K562 (cell line): ENCODE measurements around the gene LGALS12. TPM values are rescaled to one million over a fixed set of nuclear protein-coding genes. Genes with fewer than 3 reads are reported as not detected.

Experiments used
- ATAC-seq: fragments of 200-7000 bp; cut with Tn5 transposase; 3 replicates; pipeline ENCODE4 v1.9.1; 2020; ENCODE audit warnings: moderate library complexity
- BruUV-seq: library from RNA; stranded (reverse); fragments of 400-500 nt; replicated peaks from 2 replicates; lab custom pipeline; 2021; lab: Mats Ljungman, UMichigan
- CTCF ChIA-PET: fragments of 300-600 bp; formaldehyde crosslinking; extraction: SDS; loops from one replicate; lab custom pipeline; 2021; ENCODE audit warnings: low intra/inter-chr PET ratio; lab: Yijun Ruan, JAX
- POLR2A ChIA-PET: fragments of 300-600, 350-650 bp; sonication (Branson Sonifier 250); formaldehyde crosslinking; extraction: SDS; loops from one replicate; lab custom pipeline; 2021; ENCODE audit warnings: antibody characterized with exemption, inconsistent platforms; lab: Yijun Ruan, JAX
- DNase-seq, 4 experiments: peaks; one replicate each; pipeline versions ENCODE4 v3.0.0 to v3.0.0-alpha.2; 2011 to 2018; ENCODE audit warnings: low spot score in 3 of 4, mixed read lengths in 3 of 4; ENCODE audit errors: extremely low read depth in 1 of 4
- FAIRE-seq: peaks from 2 replicates; lab custom pipeline; 2011; peaks lifted over from hg19 to GRCh38; lab: Jason Lieb, UNC
- H2AFZ ChIP-seq: 2 replicates; pipeline ENCODE4 v1.6.0; 2011; ENCODE audit warnings: low read depth, low read length, control low read depth, inconsistent platforms
- H3K27ac ChIP-seq: fragments of 200-600 bp; 3 replicates; pipeline ENCODE4 v1.8.0; 2011; ENCODE audit warnings: low read depth, mild to moderate bottlenecking, control low read depth, inconsistent platforms, low read length, moderate library complexity, mixed read lengths; ENCODE audit errors: extremely low read depth
- H3K27me3 ChIP-seq, 2 experiments: fragments of 300-600 bp in 1 of 2; 2 replicates in 1 of 2; 3 replicates in 1 of 2; pipeline versions ENCODE4 v1.6.0 to v1.8.0; 2011; ENCODE audit warnings: inconsistent platforms in 2 of 2, low read length in 2 of 2, mild to moderate bottlenecking in 1 of 2, mixed read lengths in 1 of 2, moderate library complexity in 1 of 2; ENCODE audit not compliant: control insufficient read depth in 2 of 2, insufficient read depth in 2 of 2
- H3K36me3 ChIP-seq: fragments of 300-600 bp; 3 replicates; pipeline ENCODE4 v1.8.0; 2011; ENCODE audit warnings: mild to moderate bottlenecking, low read length, inconsistent platforms; ENCODE audit not compliant: control insufficient read depth, insufficient read depth
- H3K4me1 ChIP-seq, 2 experiments: fragments of 200-600 bp in 1 of 2; replicated peaks in 1 of 2; 2 replicates in 1 of 2; 3 replicates in 1 of 2; pipeline versions ENCODE4 v1.5.1 to v1.8.0; 2011; ENCODE audit warnings: inconsistent platforms in 2 of 2, low read length in 2 of 2, mild to moderate bottlenecking in 1 of 2, mixed read lengths in 1 of 2, moderate library complexity in 1 of 2; ENCODE audit not compliant: control insufficient read depth in 2 of 2, insufficient read depth in 2 of 2
- H3K4me2 ChIP-seq: 2 replicates; pipeline ENCODE4 v1.6.1; 2011; ENCODE audit warnings: low read length, control low read depth, inconsistent platforms, mixed read lengths; ENCODE audit not compliant: insufficient read depth
- H3K4me3 ChIP-seq: fragments of 200-600 bp; sonication (generic), shearing (Covaris generic); 2 replicates; pipeline ENCODE4 v1.5.1; 2016; ENCODE audit warnings: control low read depth, inconsistent platforms
- H3K79me2 ChIP-seq: fragments of 200-600 bp; 3 replicates; pipeline ENCODE4 v1.8.0; 2011; ENCODE audit warnings: low read length, inconsistent platforms; ENCODE audit not compliant: control insufficient read depth, insufficient read depth
- H3K9ac ChIP-seq, 2 experiments: 2 replicates each; pipeline versions ENCODE4 v1.6.0 to v1.6.1; 2011; ENCODE audit warnings: low read depth in 2 of 2, low read length in 2 of 2, control low read depth in 1 of 2, inconsistent platforms in 1 of 2, mild to moderate bottlenecking in 1 of 2, mixed read lengths in 1 of 2; ENCODE audit not compliant: insufficient read depth in 1 of 2
- H3K9me1 ChIP-seq: one replicate; pipeline ENCODE4 v1.6.0; 2011; ENCODE audit warnings: inconsistent platforms, mild to moderate bottlenecking, low read length, moderate library complexity; ENCODE audit not compliant: control insufficient read depth, insufficient read depth
- H3K9me3 ChIP-seq: replicated peaks from 2 replicates; pipeline ENCODE4 v1.5.1; 2011; ENCODE audit warnings: low read depth, low read length, inconsistent platforms; ENCODE audit not compliant: control insufficient read depth, insufficient read depth
- H4K20me1 ChIP-seq: replicated peaks from 2 replicates; pipeline ENCODE4 v1.6.1; 2011; ENCODE audit warnings: low read length, inconsistent platforms, mixed read lengths; ENCODE audit not compliant: control insufficient read depth, insufficient read depth
- GTF2A2 ChIP-seq: IDR thresholded peaks from 2 replicates; pipeline ENCODE4 v1.6.1; 2016; ENCODE audit warnings: mild to moderate bottlenecking, missing genetic modification characterization, missing compliant biosample characterization
- HMGN3 ChIP-seq: IDR thresholded peaks from 2 replicates; pipeline ENCODE4 v1.6.1; 2011; ENCODE audit warnings: borderline replicate concordance, low read depth, mild to moderate bottlenecking, mixed read lengths, low read length; ENCODE audit not compliant: insufficient read length; ENCODE audit errors: extremely low read depth
- KLF13 ChIP-seq: fragments of 450-650 bp; IDR thresholded peaks from 2 replicates; pipeline ENCODE4 v1.6.1; 2016; ENCODE audit warnings: missing genetic modification characterization, low read depth, mild to moderate bottlenecking, missing compliant biosample characterization, moderate library complexity, borderline replicate concordance
- MAFG ChIP-seq: fragments of 450-650 bp; conservative IDR thresholded peaks from 2 replicates; pipeline ENCODE4 v1.6.1; 2016; ENCODE audit warnings: missing genetic modification characterization, missing compliant biosample characterization
- MXI1 ChIP-seq: IDR thresholded peaks from 2 replicates; pipeline ENCODE4 v1.6.1; 2011; ENCODE audit warnings: low read depth, mild to moderate bottlenecking, improper control_type of control experiment, low read length
- RBM39 ChIP-seq: fragments of 200-400 bp; formaldehyde crosslinking; optimal IDR thresholded peaks from 2 replicates; pipeline ENCODE3; 2018; ENCODE audit warnings: low read depth, low read length
- SRSF9 ChIP-seq: fragments of 200-400 bp; formaldehyde crosslinking; IDR thresholded peaks from 2 replicates; pipeline ENCODE4 v1.6.1; 2017; ENCODE audit warnings: low read depth, low read length, borderline replicate concordance
- TAF1 ChIP-seq: IDR thresholded peaks from 2 replicates; pipeline ENCODE4 v1.6.1; 2011; ENCODE audit warnings: mild to moderate bottlenecking, low read length, moderate library complexity; ENCODE audit not compliant: insufficient read depth, control insufficient read depth, severe bottlenecking; ENCODE audit errors: extremely low read depth
- ZNF174 ChIP-seq: fragments of 250-450 bp; sonication (Bioruptor Pico); IDR thresholded peaks from 2 replicates; pipeline ENCODE4 v1.4.0; 2020; ENCODE audit warnings: mild to moderate bottlenecking
- ZNF395 ChIP-seq: fragments of 200-800 bp; sonication (Bioruptor generic); IDR thresholded peaks from 2 replicates; pipeline ENCODE4 v1.6.1; 2017; ENCODE audit warnings: missing genetic modification characterization, missing compliant biosample characterization
- WGBS: fragments of 100-300 bp; shearing (Covaris generic); methylation state at CpG from one replicate; pipeline ENCODE4 v1.1.6; 2016; ENCODE audit warnings: low coverage, mixed read lengths; ENCODE audit not compliant: insufficient coverage; ENCODE audit errors: missing lambda C conversion rate; 5-methylcytosine and 5-hydroxymethylcytosine counted together
- in situ Hi-C: fragments of 300-500 bp; cut with MboI; formaldehyde crosslinking; loops from 4 replicates; pipeline ENCODE4 v1.15.0; 2018; ENCODE audit warnings: inconsistent platforms, mixed read lengths
- intact Hi-C: fragments of 100-400 bp; cut with micrococcal nuclease; formaldehyde crosslinking; loops from 2 replicates; pipeline ENCODE4 v1.14.2; 2022
- polyA plus RNA-seq, 8 experiments: library from polyadenylated mRNA; depleted of rRNA in 4 of 8; stranded (reverse) in 5 of 8; unstranded in 3 of 8; fragments of >200 nt; fragmentation: Nextera tagmentation in 2 of 8; fragmentation: Illumina TruSeq in 1 of 8; extraction: Ambion mirVana in 2 of 8; extraction: Trizol in 1 of 8; gene quantifications; 2 replicates each; pipeline versions ENCODE4 v1.2.1 to v1.2.3, GENCODE V29; 2011 to 2014; ENCODE audit warnings: inconsistent platforms in 1 of 8, missing spikeins in 1 of 8
- total RNA-seq, 7 experiments: library from RNA; depleted of rRNA in 6 of 7; stranded (reverse); fragments of >200 nt in 6 of 7; fragmentation: Illumina TruSeq in 2 of 7; extraction: Trizol in 2 of 7; gene quantifications; 2 replicates each; pipeline versions ENCODE4 v1.2.1 to v1.2.3, GENCODE V29; 2011 to 2021; ENCODE audit warnings: low replicate concordance in 1 of 7

The LGALS12 gene
- total and polyA plus RNA-seq, 9 of the 15 experiments (the other 6 are each of a cell fraction or from before 2014, with no cell fraction given): 0.66 to 8.0 (median 5.0) TPM

- Histone ChIP-seq H2AFZ (no peak overlapping the region), H3K27ac (no peak overlapping the region), H3K4me1 (no peaks in the 10 kb centered on the region), H3K36me3 (no peaks in the 10 kb centered on the region), H3K9me3 (no peaks in the 10 kb centered on the region), H3K79me2 (no peaks in the 10 kb centered on the region), H3K9me1 (no peaks in the 10 kb centered on the region), H3K27me3 (peaks cover 12 to 38% of the 10 kb centered on the region in 2 experiments; a peak in 3 of 5 replicates), H4K20me1 (0 out of 2 replicates have a peak, but pooled peaks cover 3% of the 10 kb centered on the region), H3K4me3 (no peak overlapping the region), H3K9ac (no peak overlapping the region), H3K4me2 (no peak overlapping the region)
- ChIA-PET POLR2A (no interaction called here), CTCF (no interaction called here)
- DNase-seq (no peak), FAIRE-seq (no peak), ATAC-seq (no peak)
- in situ Hi-C loops (no loop called here), intact Hi-C loops (no loop called here)
- 0% methylated on average over 6 of the region's 6 CpGs for WGBS
- TF ChIP-seq MAFG (tag) (no peak), HMGN3 (no peak), SRSF9 (no peak), TAF1 (no peak), MXI1 (no peak), GTF2A2 (tag) (no peak), ZNF395 (CRISPR knock-in tag) (no peak), KLF13 (tag) (no peak), ZNF174 (CRISPR knock-in tag) (no peak), RBM39 (no peak)
- no TSS peak for BruUV-seq
These were observed 46.3 kb upstream of the LGALS12 start for GRCh38 chr11:63459586-63459985.
